ENCODE results near the gene SLC6A19.

DNA sequence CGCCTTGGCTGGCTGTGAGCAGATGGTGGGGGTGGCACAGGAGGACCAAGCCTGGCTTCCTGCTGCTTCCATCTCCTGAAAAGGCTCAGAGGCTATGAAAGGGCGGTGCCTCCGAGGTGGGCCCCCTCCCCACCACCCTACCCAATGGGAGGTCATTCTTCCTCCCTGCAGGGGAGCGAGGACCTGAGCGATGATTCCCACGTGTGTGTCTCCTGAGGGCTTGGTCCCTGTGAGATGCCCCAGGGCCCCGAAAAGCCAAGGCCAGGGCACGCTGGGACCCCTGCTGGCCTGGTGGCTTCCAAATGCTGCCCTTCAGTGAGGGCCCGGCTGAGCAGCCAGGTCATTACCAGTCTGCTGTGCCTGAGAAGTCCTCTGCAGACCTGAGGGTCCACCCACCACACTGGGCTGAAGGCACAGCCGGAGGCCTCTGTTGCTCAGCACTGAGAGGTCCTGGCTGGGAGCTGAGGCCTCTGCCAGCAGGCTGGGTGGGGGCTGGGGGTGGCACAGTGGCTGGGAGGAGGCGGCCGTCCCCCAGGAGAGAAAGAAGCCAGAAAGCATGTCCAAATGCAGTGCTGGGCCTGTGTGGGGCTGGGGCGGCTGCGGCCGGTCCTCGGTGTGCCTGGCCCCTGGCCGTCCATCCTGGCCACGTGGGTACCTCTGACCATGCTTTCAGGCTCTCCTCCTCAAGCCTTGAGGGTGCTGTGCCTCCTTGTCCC lies 14.0 kb upstream of the SLC6A19 start:
- TF ChIP-seq, protein P1, sequence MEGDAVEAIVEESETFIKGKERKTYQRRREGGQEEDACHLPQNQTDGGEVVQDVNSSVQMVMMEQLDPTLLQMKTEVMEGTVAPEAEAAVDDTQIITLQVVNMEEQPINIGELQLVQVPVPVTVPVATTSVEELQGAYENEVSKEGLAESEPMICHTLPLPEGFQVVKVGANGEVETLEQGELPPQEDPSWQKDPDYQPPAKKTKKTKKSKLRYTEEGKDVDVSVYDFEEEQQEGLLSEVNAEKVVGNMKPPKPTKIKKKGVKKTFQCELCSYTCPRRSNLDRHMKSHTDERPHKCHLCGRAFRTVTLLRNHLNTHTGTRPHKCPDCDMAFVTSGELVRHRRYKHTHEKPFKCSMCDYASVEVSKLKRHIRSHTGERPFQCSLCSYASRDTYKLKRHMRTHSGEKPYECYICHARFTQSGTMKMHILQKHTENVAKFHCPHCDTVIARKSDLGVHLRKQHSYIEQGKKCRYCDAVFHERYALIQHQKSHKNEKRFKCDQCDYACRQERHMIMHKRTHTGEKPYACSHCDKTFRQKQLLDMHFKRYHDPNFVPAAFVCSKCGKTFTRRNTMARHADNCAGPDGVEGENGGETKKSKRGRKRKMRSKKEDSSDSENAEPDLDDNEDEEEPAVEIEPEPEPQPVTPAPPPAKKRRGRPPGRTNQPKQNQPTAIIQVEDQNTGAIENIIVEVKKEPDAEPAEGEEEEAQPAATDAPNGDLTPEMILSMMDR (conservative IDR thresholded peaks at IDR 0.05; ENCODE audit: low read depth, low read length), result no peak
- TF ChIP-seq EZH2 (IDR thresholded peaks at IDR 0.05; ENCODE audit: low read length, unreplicated experiment), result no peak
